Activated T-cell treated with anti-CD3 and anti-CD28 coated beads, Interleukin-2, amount 50 U/mL, for 4 hours (primary cell): ENCODE data around the gene FOXD3. TPM values are rescaled to one million over a fixed set of nuclear protein-coding genes. Genes with fewer than 3 reads are reported as not detected.

Experiments
- ATAC-seq, 2 donors: fragments of 200-7000 bp; cut with Tn5 transposase; one replicate each; pipeline ENCODE4 v1.10.0; 2021
- DNase-seq: peaks from one replicate; pipeline ENCODE4 v3.0.0-alpha.2; 2020
- H3K27me3 Mint-ChIP-seq: one replicate; pipeline ENCODE4 v1.8.0; 2021; ENCODE audit warnings: low read depth, mixed read lengths
- H3K36me3 Mint-ChIP-seq: one replicate; pipeline ENCODE4 v1.8.0; 2022; ENCODE audit warnings: mixed read lengths; ENCODE audit not compliant: insufficient read depth
- H3K4me1 Mint-ChIP-seq: one replicate; pipeline ENCODE4 v1.8.0; 2021; ENCODE audit warnings: low read depth, mixed read lengths
- H3K4me3 Mint-ChIP-seq: one replicate; pipeline ENCODE4 v1.8.0; 2021; ENCODE audit warnings: mild to moderate bottlenecking, moderate library complexity, mixed read lengths
- H3K9me3 Mint-ChIP-seq: one replicate; pipeline ENCODE4 v1.8.0; 2021; ENCODE audit warnings: mixed read lengths
- total RNA-seq, 3 donors: library from RNA; stranded (reverse); gene quantifications; one replicate each; pipeline ENCODE4 v1.2.1, GENCODE V29; 2021

Gene FOXD3
- total RNA-seq, 3 donors from 2014 or later: not detected

GRCh38 chr1:63316984-63317816 is 5.2 kb upstream of the FOXD3 start:
- peaks cover 24% of the 10 kb centered on the region for H3K4me1 Mint-ChIP-seq
- H3K27me3 Mint-ChIP-seq: peaks cover 76% of the 10 kb centered on the region
- H3K36me3 Mint-ChIP-seq: no peaks in the 10 kb centered on the region
- DNase-seq (peak; percentile 38), ATAC-seq (peak; percentile 63 to 74)
- H3K9me3 Mint-ChIP-seq: peaks cover 13% of the 10 kb centered on the region
- peak overlapping the region; percentile 49 for H3K4me3 Mint-ChIP-seq

- DNase-seq (no peak), ATAC-seq (no peak)
- peaks cover 72% of the 10 kb centered on the region for H3K27me3 Mint-ChIP-seq
- no peaks in the 10 kb centered on the region for H3K36me3 Mint-ChIP-seq
- peaks cover 26% of the 10 kb centered on the region for H3K4me1 Mint-ChIP-seq
- H3K4me3 Mint-ChIP-seq: peak overlapping the region; percentile 49
- peaks cover 13% of the 10 kb centered on the region for H3K9me3 Mint-ChIP-seq
Measured at GRCh38 chr1:63317817-63318152, 4.6 kb upstream of the FOXD3 start.

GRCh38 chr1:63318201-63318979 is 4.0 kb upstream of the FOXD3 start:
- no peaks in the 10 kb centered on the region for H3K36me3 Mint-ChIP-seq
- peaks cover 13% of the 10 kb centered on the region for H3K9me3 Mint-ChIP-seq
- DNase-seq: no peak
- ATAC-seq: no peak
- H3K4me1 Mint-ChIP-seq: peaks cover 27% of the 10 kb centered on the region
- peak overlapping the region; percentile 49 for H3K4me3 Mint-ChIP-seq
- peaks cover 73% of the 10 kb centered on the region for H3K27me3 Mint-ChIP-seq

- ATAC-seq (no peak), DNase-seq (no peak)
- Mint-ChIP-seq H3K27me3 (peaks cover 67% of the 10 kb centered on the region), H3K4me1 (peaks cover 29% of the 10 kb centered on the region), H3K4me3 (no peak overlapping the region), H3K9me3 (peaks cover 13% of the 10 kb centered on the region), H3K36me3 (no peaks in the 10 kb centered on the region)
Measured at GRCh38 chr1:63319046-63320021, 3.0 kb upstream of the FOXD3 start.

- no peak for ATAC-seq
- Mint-ChIP-seq H3K4me1 (peaks cover 32% of the 10 kb centered on the region), H3K4me3 (peak overlapping the region; percentile 11), H3K9me3 (peaks cover 13% of the 10 kb centered on the region), H3K27me3 (peaks cover 68% of the 10 kb centered on the region), H3K36me3 (no peaks in the 10 kb centered on the region)
- no peak for DNase-seq
Measured at GRCh38 chr1:63320022-63320721, 2.2 kb upstream of the FOXD3 start.

- Mint-ChIP-seq H3K9me3 (peaks cover 14% of the 10 kb centered on the region), H3K4me1 (peaks cover 31% of the 10 kb centered on the region), H3K4me3 (peak overlapping the region; percentile 75)
Measured at GRCh38 chr1:63321066-63321784, 1.1 kb upstream of the FOXD3 start.

GRCh38 chr1:63321785-63322113 is 618 bp upstream of the FOXD3 start:
- H3K9me3 Mint-ChIP-seq: peaks cover 16% of the 10 kb centered on the region

More at GRCh38 chr1:63321066-63321784, 1.1 kb upstream of the FOXD3 start:
- Mint-ChIP-seq H3K27me3 (peaks cover 68% of the 10 kb centered on the region), H3K36me3 (no peaks in the 10 kb centered on the region)
- DNase-seq (no peak), ATAC-seq (no peak)

GRCh38 chr1:63322944-63323864 is 837 bp downstream of the FOXD3 start:
- peak; percentile 37 for DNase-seq
- H3K27me3 Mint-ChIP-seq: peaks cover 76% of the 10 kb centered on the region
- H3K4me3 Mint-ChIP-seq: peak overlapping the region; percentile 72
- H3K36me3 Mint-ChIP-seq: no peaks in the 10 kb centered on the region
- H3K9me3 Mint-ChIP-seq: peaks cover 14% of the 10 kb centered on the region
- H3K4me1 Mint-ChIP-seq: peaks cover 29% of the 10 kb centered on the region
- ATAC-seq: peak; percentile 32 to 42

More at GRCh38 chr1:63321785-63322113, 618 bp upstream of the FOXD3 start:
- Mint-ChIP-seq H3K4me1 (peaks cover 32% of the 10 kb centered on the region), H3K27me3 (peaks cover 69% of the 10 kb centered on the region), H3K36me3 (no peaks in the 10 kb centered on the region), H3K4me3 (peak overlapping the region; percentile 75)
- ATAC-seq (no peak), DNase-seq (no peak)

GRCh38 chr1:63323865-63324778 is 1.8 kb downstream of the FOXD3 start:
- peaks cover 7% of the 10 kb centered on the region for H3K9me3 Mint-ChIP-seq
- H3K36me3 Mint-ChIP-seq: peaks cover 2% of the 10 kb centered on the region
- DNase-seq (no peak), ATAC-seq (peak in 1 of 2 donors; percentile 6)
- H3K27me3 Mint-ChIP-seq: peaks cover 74% of the 10 kb centered on the region
- H3K4me1 Mint-ChIP-seq: peaks cover 27% of the 10 kb centered on the region
- H3K4me3 Mint-ChIP-seq: peak overlapping the region; percentile 64

- Mint-ChIP-seq H3K9me3 (peaks cover 3% of the 10 kb centered on the region), H3K4me1 (peaks cover 29% of the 10 kb centered on the region), H3K27me3 (peaks cover 75% of the 10 kb centered on the region), H3K36me3 (peaks cover 3% of the 10 kb centered on the region), H3K4me3 (peak overlapping the region; percentile 64)
- no peak for DNase-seq
- no peak for ATAC-seq
Measured at GRCh38 chr1:63324779-63325119, 2.4 kb downstream of the FOXD3 start.

- DNase-seq: no peak
- Mint-ChIP-seq H3K36me3 (peaks cover 3% of the 10 kb centered on the region), H3K4me1 (peaks cover 29% of the 10 kb centered on the region), H3K4me3 (no peak overlapping the region), H3K9me3 (peaks cover 4% of the 10 kb centered on the region), H3K27me3 (peaks cover 72% of the 10 kb centered on the region)
- ATAC-seq: no peak
Measured at GRCh38 chr1:63325279-63325985, 3.1 kb downstream of the FOXD3 start.
